GM12878 (cell line): Measurements from ENCODE around the gene BAAT. TPM values are rescaled to one million over a fixed set of nuclear protein-coding genes. Genes with fewer than 3 reads are reported as not detected.

Experiments
- ATAC-seq: fragments of 200-7000 bp; cut with Tn5 transposase; 3 replicates; pipeline ENCODE4 v1.9.1; 2020; ENCODE audit warnings: mild to moderate bottlenecking, moderate library complexity
- BruUV-seq: library from RNA; stranded (reverse); fragments of 400-500 nt; replicated peaks from 2 replicates; lab custom pipeline; 2021; lab: Mats Ljungman, UMichigan
- CTCF ChIA-PET: fragments of 300-600 bp; sonication (Branson Sonifier 250); formaldehyde crosslinking; extraction: SDS; loops from one replicate; lab custom pipeline; 2021; ENCODE audit warnings: inconsistent platforms; lab: Yijun Ruan, JAX
- POLR2A ChIA-PET: fragments of 350-600 bp; formaldehyde crosslinking; extraction: SDS; loops from one replicate; lab custom pipeline; 2021; ENCODE audit warnings: inconsistent platforms; lab: Charles Lee
- RAD21 ChIA-PET: fragments of 300-600 bp; sonication (Branson Sonifier 250); formaldehyde crosslinking; loops from one replicate; lab custom pipeline; 2023; ENCODE audit warnings: antibody characterized with exemption; ENCODE audit not compliant: unreplicated experiment; lab: Charles Lee
- SMC1A ChIA-PET: fragments of 300-600 bp; sonication (Branson Sonifier 250); formaldehyde crosslinking; loops from one replicate; lab custom pipeline; 2023; ENCODE audit not compliant: unreplicated experiment, uncharacterized antibody; lab: Charles Lee
- DNase-seq: peaks from one replicate; pipeline ENCODE4 v3.0.0-alpha.2; 2011; ENCODE audit warnings: low read depth, low spot score
- FAIRE-seq: peaks from 3 replicates; lab custom pipeline; 2011; peaks lifted over from hg19 to GRCh38; lab: Jason Lieb, UNC
- H2AFZ ChIP-seq: 2 replicates; pipeline ENCODE4 v1.6.0; 2011; ENCODE audit warnings: low read depth, low read length, control low read depth; ENCODE audit not compliant: control insufficient read depth
- H3K27ac ChIP-seq: 2 replicates; pipeline ENCODE4 v1.5.1; 2011; ENCODE audit warnings: control low read depth; ENCODE audit not compliant: control insufficient read depth, insufficient read depth
- H3K27me3 ChIP-seq, 2 experiments: replicated peaks in 1 of 2; 2 replicates each; pipeline versions ENCODE4 v1.6.0 to v1.6.1; 2011; ENCODE audit warnings: low read length in 1 of 2; ENCODE audit not compliant: control insufficient read depth in 2 of 2, insufficient read depth in 2 of 2
- H3K36me3 ChIP-seq, 2 experiments: 2 replicates each; pipeline ENCODE4 v1.5.1; 2011; ENCODE audit warnings: low read length in 1 of 2; ENCODE audit not compliant: control insufficient read depth in 2 of 2, insufficient read depth in 2 of 2
- H3K4me1 ChIP-seq: 2 replicates; pipeline ENCODE4 v1.6.1; 2011; ENCODE audit warnings: mild to moderate bottlenecking, low read length, moderate library complexity, mixed read lengths; ENCODE audit not compliant: control insufficient read depth, insufficient read depth
- H3K4me2 ChIP-seq: 2 replicates; pipeline ENCODE4 v1.6.0; 2011; ENCODE audit warnings: control low read depth; ENCODE audit not compliant: control insufficient read depth, insufficient read depth
- H3K4me3 ChIP-seq: fragments of 200-600 bp; sonication (generic); 2 replicates; pipeline ENCODE4 v1.5.1; 2016
- H3K79me2 ChIP-seq: 2 replicates; pipeline ENCODE4 v1.6.0; 2011; ENCODE audit warnings: low read length; ENCODE audit not compliant: control insufficient read depth, insufficient read depth
- H3K9ac ChIP-seq: 2 replicates; pipeline ENCODE4 v1.8.0; 2011; ENCODE audit warnings: low read length, control low read depth, mixed read lengths; ENCODE audit not compliant: control insufficient read depth, insufficient read depth
- H3K9me3 ChIP-seq: replicated peaks from 3 replicates; pipeline ENCODE4 v1.5.1; 2011; ENCODE audit warnings: mild to moderate bottlenecking, low read length; ENCODE audit not compliant: control insufficient read depth, insufficient read depth
- H4K20me1 ChIP-seq: 2 replicates; pipeline ENCODE4 v1.6.0; 2011; ENCODE audit not compliant: control insufficient read depth, insufficient read depth
- BMI1 ChIP-seq: fragments of 450-650 bp; IDR thresholded peaks from 2 replicates; pipeline ENCODE4 v1.6.1; 2016; ENCODE audit warnings: mild to moderate bottlenecking, moderate library complexity, borderline replicate concordance
- CTCF ChIP-seq, 3 experiments: IDR thresholded peaks in 2 of 3; conservative IDR thresholded peaks in 1 of 3; 2 replicates each; pipeline ENCODE4 v1.5.1; 2011; ENCODE audit warnings: low read depth in 3 of 3, low read length in 3 of 3, mild to moderate bottlenecking in 3 of 3, control low read depth in 2 of 3, moderate library complexity in 2 of 3, inconsistent platforms in 1 of 3, mixed read lengths in 1 of 3; ENCODE audit not compliant: control insufficient read depth in 2 of 3, insufficient read depth in 1 of 3; ENCODE audit errors: extremely low read depth in 1 of 3
- E4F1 ChIP-seq: fragments of 450-650 bp; IDR thresholded peaks from 2 replicates; pipeline ENCODE4 v1.6.1; 2018; ENCODE audit warnings: borderline replicate concordance, mild to moderate bottlenecking; ENCODE audit not compliant: partially characterized antibody
- EGR1 ChIP-seq, 2 experiments: IDR thresholded peaks; 1 replicate in 1 of 2; 2 replicates in 1 of 2; pipeline ENCODE4 v1.6.1; 2011 to 2012; ENCODE audit warnings: low read depth in 2 of 2, low read length in 2 of 2, borderline replicate concordance in 1 of 2, mild to moderate bottlenecking in 1 of 2, moderate library complexity in 1 of 2
- IRF3 ChIP-seq: fragments of 450-650 bp; IDR thresholded peaks from 2 replicates; pipeline ENCODE4 v1.6.1; 2014; ENCODE audit warnings: mild to moderate bottlenecking
- NFYB ChIP-seq: IDR thresholded peaks from 2 replicates; pipeline ENCODE4 v1.6.1; 2011; ENCODE audit warnings: low read depth, mild to moderate bottlenecking, low read length, improper control_type of control experiment, moderate library complexity; ENCODE audit not compliant: insufficient read depth
- NR2C1 ChIP-seq: fragments of 450-650 bp; IDR thresholded peaks from 2 replicates; pipeline ENCODE4 v1.6.1; 2017; ENCODE audit warnings: antibody characterized with exemption, mild to moderate bottlenecking, moderate library complexity
- PAX5 ChIP-seq: IDR thresholded peaks from 2 replicates; pipeline ENCODE4 v1.6.1; 2011; ENCODE audit warnings: low read depth, low read length, borderline replicate concordance
- SMAD1 ChIP-seq: fragments of 450-650 bp; IDR thresholded peaks from 2 replicates; pipeline ENCODE4 v1.6.1; 2018; ENCODE audit warnings: mild to moderate bottlenecking, low read depth; ENCODE audit not compliant: partially characterized antibody
- SPI1 ChIP-seq: IDR thresholded peaks from 2 replicates; pipeline ENCODE4 v1.6.1; 2011; ENCODE audit warnings: low read depth, mild to moderate bottlenecking, low read length, moderate library complexity, borderline replicate concordance; ENCODE audit not compliant: insufficient read depth
- SREBF2 ChIP-seq: IDR thresholded peaks from 2 replicates; pipeline ENCODE4 v1.6.1; 2012; ENCODE audit warnings: mild to moderate bottlenecking, low read length
- TAF1 ChIP-seq: IDR thresholded peaks from 2 replicates; pipeline ENCODE4 v1.6.1; 2011; ENCODE audit warnings: mild to moderate bottlenecking, low read depth, low read length, borderline replicate concordance
- ZNF384 ChIP-seq: IDR thresholded peaks from 2 replicates; pipeline ENCODE4 v1.6.1; 2012; ENCODE audit warnings: low read depth, mild to moderate bottlenecking, low read length, improper control_type of control experiment, borderline replicate concordance
- WGBS: methylation state at CpG from one replicate; pipeline ENCODE4 v1.1.6; 2016; ENCODE audit warnings: low lambda C conversion rate; ENCODE audit not compliant: insufficient replicate concordance, insufficient coverage; ENCODE audit errors: missing lambda C conversion rate; 5-methylcytosine and 5-hydroxymethylcytosine counted together
- in situ Hi-C: fragments of 300-500 bp; cut with MboI; formaldehyde crosslinking; loops from 9 replicates; pipeline ENCODE4 v1.14.3; 2018; ENCODE audit warnings: mixed read lengths
- intact Hi-C: fragments of 100-400 bp; cut with micrococcal nuclease; formaldehyde crosslinking; loops from one replicate; pipeline ENCODE4 v1.14.2; 2022; ENCODE audit not compliant: unreplicated experiment
- polyA plus RNA-seq, 11 experiments: library from polyadenylated mRNA; depleted of rRNA in 4 of 11; unstranded in 6 of 11; stranded (reverse) in 5 of 11; fragments of >200 nt; fragmentation: Nextera tagmentation in 4 of 11; fragmentation: Illumina TruSeq in 1 of 11; extraction: Ambion mirVana in 4 of 11; extraction: Trizol in 1 of 11; gene quantifications; 1 replicate in 1 of 11; 2 replicates in 10 of 11; pipeline versions ENCODE4 v1.2.1 to v1.2.3, GENCODE V29; 2011 to 2016; ENCODE audit warnings: inconsistent platforms in 2 of 11, missing spikeins in 2 of 11, low read depth in 1 of 11
- total RNA-seq, 4 experiments: library from RNA; depleted of rRNA in 3 of 4; stranded (reverse); fragments of >200 nt in 3 of 4; fragmentation: Illumina TruSeq in 1 of 4; extraction: Trizol in 1 of 4; gene quantifications; 2 replicates each; pipeline versions ENCODE4 v1.2.1 to v1.2.3, GENCODE V29; 2013 to 2021

The BAAT gene
- total and polyA plus RNA-seq, 10 of the 15 experiments (the other 5 are each of a cell fraction or from before 2014, with no cell fraction given), result 0.02 to 0.26 (median 0.06) TPM; not detected in 2

GRCh38 chr9:101324245-101324804, 60.5 kb downstream of the BAAT start:
- DNase-seq, result no peak
- 42% methylated on average over 3 of the region's 3 CpGs for WGBS

More at GRCh38 chr9:101324245-101324804, 60.5 kb downstream of the BAAT start:
- FAIRE-seq, result no peak
- Histone ChIP-seq H3K27me3 (no peaks in the 10 kb centered on the region), H4K20me1 (no peaks in the 10 kb centered on the region), H3K79me2 (no peaks in the 10 kb centered on the region)
- SMC1A ChIA-PET, result no interaction called here
- no peak for ATAC-seq
- TF ChIP-seq ZNF384 (no peak), IRF3 (no peak), PAX5 (no peak), SPI1 (no peak), NR2C1 (no peak), E4F1 (no peak), EGR1 (IDR thresholded peaks at IDR 0.05; ENCODE audit: borderline replicate concordance in 1 of 2, low read depth in 2 of 2, low read length in 2 of 2) (no peak), SMAD1 (no peak), NFYB (no peak), SREBF2 (no peak), BMI1 (no peak), CTCF (IDR thresholded peaks at IDR 0.05 in 2 of 3, conservative IDR thresholded peaks at IDR 0.05 in 1 of 3; ENCODE audit: control insufficient read depth in 2 of 3, extremely low read depth in 1 of 3, insufficient read depth in 1 of 3, low read depth in 3 of 3, low read length in 3 of 3) (no peak), TAF1 (no peak)
- TF ChIP-seq, all 136 proteins: peak for 0
- RAD21 ChIA-PET, result no interaction called here
- H3K9ac ChIP-seq, result no peak overlapping the region
- H3K36me3 ChIP-seq, result no peaks in the 10 kb centered on the region
- H3K27ac ChIP-seq, result no peak overlapping the region
- in situ Hi-C loops (no loop called here), intact Hi-C loops (no loop called here)
- no peak overlapping the region for H3K4me3 ChIP-seq
- POLR2A ChIA-PET, result no interaction called here
- BruUV-seq, result no TSS peak
- H3K4me1 ChIP-seq, result no peaks in the 10 kb centered on the region
- H3K4me2 ChIP-seq, result no peak overlapping the region
- no peak overlapping the region for H2AFZ ChIP-seq
- CTCF ChIA-PET, result interaction anchor here (1.0 to 4.8 kb wide), 3 partner anchors 11 to 727 kb away, joined by 3 to 17 read pairs (median 4); no protein-coding TSS in a partner anchor
- no peaks in the 10 kb centered on the region for H3K9me3 ChIP-seq
